Calu3 (cell line): ENCODE data around the gene SDHA. TPM values are rescaled to one million over a fixed set of nuclear protein-coding genes. Genes with fewer than 3 reads are reported as not detected.
A peak's percentile ranks its signal among the peaks of the same experiment; 100 is the strongest.
"Not testable (repeated sequence)": the region's sequence is repeated elsewhere in the genome, so short reads cannot be mapped to it uniquely, and the experiment has no call there.

ENCODE experiments used
- BruUV-seq: library from RNA; stranded (reverse); fragments of 400-500 nt; replicated peaks from 2 replicates; lab custom pipeline; 2021; lab: Mats Ljungman, UMichigan
- CTCF ChIA-PET: fragments of 300-600 bp; sonication (Branson Sonifier 250); formaldehyde crosslinking; loops from one replicate; lab custom pipeline; 2022; ENCODE audit warnings: antibody characterized with exemption; lab: Charles Lee
- DNase-seq: peaks from one replicate; pipeline ENCODE4 v3.0.0; 2022
- H3K27ac Mint-ChIP-seq: one replicate; pipeline ENCODE4 v1.8.0; 2022; ENCODE audit warnings: mixed read lengths; ENCODE audit not compliant: unreplicated experiment
- H3K27me3 Mint-ChIP-seq: one replicate; pipeline ENCODE4 v1.8.0; 2022; ENCODE audit warnings: mixed read lengths; ENCODE audit not compliant: unreplicated experiment
- H3K36me3 Mint-ChIP-seq: one replicate; pipeline ENCODE4 v1.8.0; 2022; ENCODE audit warnings: mild to moderate bottlenecking, moderate library complexity, mixed read lengths; ENCODE audit not compliant: insufficient read depth, unreplicated experiment
- H3K4me1 Mint-ChIP-seq: one replicate; pipeline ENCODE4 v1.8.0; 2022; ENCODE audit warnings: mild to moderate bottlenecking, low read depth, mixed read lengths; ENCODE audit not compliant: unreplicated experiment
- H3K4me3 Mint-ChIP-seq: one replicate; pipeline ENCODE4 v1.8.0; 2022; ENCODE audit warnings: mild to moderate bottlenecking, low read depth, moderate library complexity, mixed read lengths; ENCODE audit not compliant: unreplicated experiment
- H3K9me3 Mint-ChIP-seq: one replicate; pipeline ENCODE4 v1.8.0; 2022; ENCODE audit warnings: low read depth, mixed read lengths; ENCODE audit not compliant: unreplicated experiment
- intact Hi-C: fragments of 100-400 bp; cut with micrococcal nuclease; formaldehyde crosslinking; loops from one replicate; pipeline ENCODE4 v1.10.0; 2022; ENCODE audit not compliant: unreplicated experiment
- total RNA-seq: library from RNA; stranded (reverse); gene quantifications from 2 replicates; pipeline ENCODE4 v1.2.3, GENCODE V29; 2022
- TF ChIP-seq, protein P1 (sequence below): fragments of 200-600 bp; IDR thresholded peaks from one replicate; pipeline ENCODE4 v1.8.0; 2022; ENCODE audit warnings: antibody characterized with exemption; ENCODE audit not compliant: unreplicated experiment

Gene SDHA
- total RNA-seq, 1 experiment from 2014 or later: 96.9 TPM

GRCh38 chr5:257148-257547 is 39.0 kb downstream of the SDHA start:
- Mint-ChIP-seq H3K4me1 (peaks cover 10% of the 10 kb centered on the region), H3K27me3 (no peaks in the 10 kb centered on the region), H3K36me3 (peaks cover 34% of the 10 kb centered on the region), H3K4me3 (no peak overlapping the region), H3K9me3 (peaks cover 3% of the 10 kb centered on the region), H3K27ac (no peak overlapping the region)
- TF ChIP-seq, protein P1, sequence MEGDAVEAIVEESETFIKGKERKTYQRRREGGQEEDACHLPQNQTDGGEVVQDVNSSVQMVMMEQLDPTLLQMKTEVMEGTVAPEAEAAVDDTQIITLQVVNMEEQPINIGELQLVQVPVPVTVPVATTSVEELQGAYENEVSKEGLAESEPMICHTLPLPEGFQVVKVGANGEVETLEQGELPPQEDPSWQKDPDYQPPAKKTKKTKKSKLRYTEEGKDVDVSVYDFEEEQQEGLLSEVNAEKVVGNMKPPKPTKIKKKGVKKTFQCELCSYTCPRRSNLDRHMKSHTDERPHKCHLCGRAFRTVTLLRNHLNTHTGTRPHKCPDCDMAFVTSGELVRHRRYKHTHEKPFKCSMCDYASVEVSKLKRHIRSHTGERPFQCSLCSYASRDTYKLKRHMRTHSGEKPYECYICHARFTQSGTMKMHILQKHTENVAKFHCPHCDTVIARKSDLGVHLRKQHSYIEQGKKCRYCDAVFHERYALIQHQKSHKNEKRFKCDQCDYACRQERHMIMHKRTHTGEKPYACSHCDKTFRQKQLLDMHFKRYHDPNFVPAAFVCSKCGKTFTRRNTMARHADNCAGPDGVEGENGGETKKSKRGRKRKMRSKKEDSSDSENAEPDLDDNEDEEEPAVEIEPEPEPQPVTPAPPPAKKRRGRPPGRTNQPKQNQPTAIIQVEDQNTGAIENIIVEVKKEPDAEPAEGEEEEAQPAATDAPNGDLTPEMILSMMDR: no peak
- BruUV-seq: no TSS peak
- no peak for DNase-seq
- CTCF ChIA-PET: no interaction called here
- intact Hi-C loops: no loop called here

GRCh38 chr5:263275-263974 is 45.3 kb downstream of the SDHA start:
- BruUV-seq: TSS peak; percentile 31
- H3K36me3 Mint-ChIP-seq: peaks cover 27% of the 10 kb centered on the region
- H3K27me3 Mint-ChIP-seq, DNase-seq, intact Hi-C loops, H3K27ac Mint-ChIP-seq, H3K4me1 Mint-ChIP-seq, CTCF ChIA-PET, H3K9me3 Mint-ChIP-seq, H3K4me3 Mint-ChIP-seq: not testable (repeated sequence)

GRCh38 chr5:264338-264737 is 46.2 kb downstream of the SDHA start:
- H3K4me1 Mint-ChIP-seq: no peaks in the 10 kb centered on the region
- H3K27me3 Mint-ChIP-seq: no peaks in the 10 kb centered on the region
- H3K9me3 Mint-ChIP-seq: peaks cover 2% of the 10 kb centered on the region
- CTCF ChIA-PET: no interaction called here
- no peak for DNase-seq
- H3K36me3 Mint-ChIP-seq: peaks cover 27% of the 10 kb centered on the region
- intact Hi-C loops: no loop called here
- no peak overlapping the region for H3K27ac Mint-ChIP-seq
- no TSS peak for BruUV-seq
- TF ChIP-seq, protein P1: no peak
- H3K4me3 Mint-ChIP-seq: no peak overlapping the region

DNA sequence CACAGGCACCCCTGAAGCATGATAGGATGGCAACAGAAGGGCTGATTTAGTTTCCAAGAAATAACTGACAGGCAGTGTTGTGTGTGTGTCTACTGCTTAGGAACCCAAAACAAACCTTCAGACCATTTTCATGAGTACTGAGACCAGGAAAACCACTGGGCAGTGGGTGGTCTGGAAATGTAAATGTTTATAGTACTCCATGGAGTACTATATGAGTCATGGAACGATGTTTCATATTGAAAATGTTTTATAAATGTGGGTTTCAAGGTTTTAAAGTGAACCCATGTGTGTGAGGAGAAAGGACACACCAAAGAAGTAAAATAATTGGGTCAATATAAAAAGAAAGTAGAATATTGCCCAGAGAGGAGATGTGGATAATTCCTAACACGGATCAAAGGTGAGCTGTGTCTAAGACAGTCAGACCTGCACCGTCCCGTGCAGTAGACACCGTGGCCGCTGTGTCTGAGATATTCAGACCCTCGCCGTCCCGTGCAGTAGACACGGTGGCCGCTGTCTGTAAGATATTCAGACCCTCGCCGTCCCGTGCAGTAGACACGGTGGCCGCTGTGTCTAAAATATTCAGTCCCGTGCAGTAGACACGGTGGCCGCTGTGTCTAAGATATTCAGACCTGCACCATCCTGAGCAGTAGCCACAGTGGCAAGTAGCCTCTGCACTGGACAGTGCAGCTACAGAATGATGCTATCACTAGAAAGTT is 48.3 kb downstream of the SDHA start:
- BruUV-seq, H3K27me3 Mint-ChIP-seq, H3K27ac Mint-ChIP-seq, H3K9me3 Mint-ChIP-seq, H3K4me1 Mint-ChIP-seq, H3K4me3 Mint-ChIP-seq, DNase-seq, intact Hi-C loops, CTCF ChIA-PET: not testable (repeated sequence)
- H3K36me3 Mint-ChIP-seq: peaks cover 42% of the 10 kb centered on the region

GRCh38 chr5:267716-268115 is 49.6 kb downstream of the SDHA start:
- peaks cover 8% of the 10 kb centered on the region for H3K4me1 Mint-ChIP-seq
- BruUV-seq: no TSS peak
- no peak for DNase-seq
- no peaks in the 10 kb centered on the region for H3K27me3 Mint-ChIP-seq
- no peak overlapping the region for H3K4me3 Mint-ChIP-seq
- peaks cover 49% of the 10 kb centered on the region for H3K36me3 Mint-ChIP-seq
- TF ChIP-seq, protein P1: no peak
- H3K9me3 Mint-ChIP-seq: no peaks in the 10 kb centered on the region
- no peak overlapping the region for H3K27ac Mint-ChIP-seq
- intact Hi-C loops: no loop called here
- CTCF ChIA-PET: no interaction called here
